ENCODE results near the gene ATG13.

ATG13 gene

GRCh38 chr11:46570790-46571398 is 46.5 kb upstream of the ATG13 start:
- H3K4me3 ChIP-seq (ENCODE audit: low read depth, low read length), result no peak overlapping the region
- no peaks in the 10 kb centered on the region for H3K9me3 ChIP-seq (ENCODE audit: control insufficient read depth, insufficient read depth, low read depth, low read length)
- H3K36me3 ChIP-seq (ENCODE audit: control insufficient read depth in 2 of 2, insufficient read depth in 1 of 2, low read length in 2 of 2), result no peaks in the 10 kb centered on the region; a peak in 1 of 3 replicates
- H3K27ac ChIP-seq (ENCODE audit: extremely low read depth, low read depth, low read length), result no peak overlapping the region
- POLR2A ChIA-PET, result no interaction called here
- no peak for TF ChIP-seq ZNF148 (tag by site-specific recombination; IDR thresholded peaks at IDR 0.05; ENCODE audit: borderline replicate concordance)
- TF ChIP-seq ZNF580 (tag by site-specific recombination; IDR thresholded peaks at IDR 0.05), result no peak
- no peak for TF ChIP-seq ZNF133 (tag by site-specific recombination; IDR thresholded peaks at IDR 0.05)
- no peak for TF ChIP-seq ZNF211 (tag by site-specific recombination; IDR thresholded peaks at IDR 0.05; ENCODE audit: low read depth)
- no peak for TF ChIP-seq ZNF37A (tag by site-specific recombination; IDR thresholded peaks at IDR 0.05)
- no peak for TF ChIP-seq TCF7L2 (IDR thresholded peaks at IDR 0.05; ENCODE audit: borderline replicate concordance, low read depth, low read length)
- H3K4me1 ChIP-seq (ENCODE audit: control insufficient read depth, insufficient read depth, low read length), result no peaks in the 10 kb centered on the region
- CTCF ChIA-PET, result interaction anchor here (1.0 to 1.2 kb wide), 3 partner anchors 10 to 33 kb away, joined by 3 to 5 read pairs (median 4); no protein-coding TSS in a partner anchor

GRCh38 chr11:46574656-46575055 is 42.7 kb upstream of the ATG13 start:
- no peak overlapping the region for H3K4me3 ChIP-seq (ENCODE audit: low read depth, low read length)
- H3K4me1 ChIP-seq (ENCODE audit: control insufficient read depth, insufficient read depth, low read length), result no peaks in the 10 kb centered on the region
- CTCF ChIA-PET, result no interaction called here
- no peak overlapping the region for H3K27ac ChIP-seq (ENCODE audit: extremely low read depth, low read depth, low read length)
- POLR2A ChIA-PET, result no interaction called here
- no peak for TF ChIP-seq ZNF549 (tag by site-specific recombination; IDR thresholded peaks at IDR 0.05)
- no peak for TF ChIP-seq ZNF18 (tag by site-specific recombination; IDR thresholded peaks at IDR 0.05)
- no peak for TF ChIP-seq ZNF513 (tag by site-specific recombination; IDR thresholded peaks at IDR 0.05)
- TF ChIP-seq ZNF280C (tag by site-specific recombination; IDR thresholded peaks at IDR 0.05), result no peak
- TF ChIP-seq ZNF174 (tag by site-specific recombination; IDR thresholded peaks at IDR 0.05), result no peak
- TF ChIP-seq ZNF248 (tag by site-specific recombination; IDR thresholded peaks at IDR 0.05), result no peak
- no peak for TF ChIP-seq ZNF704 (tag by site-specific recombination; IDR thresholded peaks at IDR 0.05)
- no peak for TF ChIP-seq ZNF175 (tag by site-specific recombination; IDR thresholded peaks at IDR 0.05)
- TF ChIP-seq MYNN (tag by site-specific recombination; IDR thresholded peaks at IDR 0.05; ENCODE audit: borderline replicate concordance), result no peak
- H3K9me3 ChIP-seq (ENCODE audit: control insufficient read depth, insufficient read depth, low read depth, low read length), result no peaks in the 10 kb centered on the region
- no peaks in the 10 kb centered on the region; a peak in 1 of 3 replicates for H3K36me3 ChIP-seq (ENCODE audit: control insufficient read depth in 2 of 2, insufficient read depth in 1 of 2, low read length in 2 of 2)

All from HEK293 (cell line).